GM21360 (cell line): ENCODE results near the gene EFHC1.

Experiments used
- ATAC-seq: cut with Tn5 transposase; IDR thresholded peaks from one replicate; pipeline ENCODE4 v1.9.1; 2021; ENCODE audit warnings: mild to moderate bottlenecking, moderate library complexity; ENCODE audit not compliant: unreplicated experiment

The EFHC1 gene

GRCh38 chr6:52537001-52537753, 117.0 kb downstream of the EFHC1 start:
- peak; percentile 60 for ATAC-seq

GRCh38 chr6:52538252-52538900, 118.2 kb downstream of the EFHC1 start:
- ATAC-seq: no peak

DNA sequence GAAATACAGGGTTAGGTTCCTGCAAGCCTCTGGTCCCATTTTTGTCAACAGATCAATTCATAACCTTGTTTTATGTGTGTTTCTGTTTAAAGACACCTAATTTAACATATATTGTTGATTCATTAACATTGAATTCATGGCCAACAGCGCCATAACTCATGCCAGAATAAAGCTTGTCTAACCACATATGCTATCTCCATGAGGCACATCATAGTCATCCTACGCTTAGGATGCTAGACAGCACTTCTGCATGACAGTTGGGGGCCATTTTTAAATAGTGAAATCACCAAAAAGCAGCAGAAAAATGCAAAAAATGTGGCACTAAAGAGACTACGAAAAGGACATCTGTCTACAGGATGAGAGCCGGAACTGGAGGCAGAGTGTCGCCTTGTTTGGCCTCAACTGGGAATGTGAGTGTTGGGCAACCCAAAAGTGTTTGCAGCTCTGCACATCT, 118.8 kb downstream of the EFHC1 start:
- no peak for ATAC-seq

DNA sequence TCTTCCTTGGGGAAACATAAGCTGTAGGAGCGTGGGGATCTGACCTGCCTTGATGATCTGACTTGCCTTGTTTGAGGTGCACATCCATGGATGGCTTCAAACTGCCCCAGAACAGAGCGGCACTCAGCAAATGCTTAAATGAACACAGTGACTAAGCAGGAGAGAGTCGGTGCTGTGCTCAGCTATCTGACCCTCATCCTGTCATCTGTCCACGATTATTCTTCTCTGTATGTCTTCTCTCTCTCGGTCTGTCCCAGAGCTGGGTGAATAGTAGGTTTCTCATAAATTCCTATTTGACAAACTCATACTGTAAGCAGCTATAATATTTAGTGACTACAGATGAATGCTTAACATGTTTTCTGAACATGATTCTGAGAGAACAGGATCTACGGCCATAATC, 119.5 kb downstream of the EFHC1 start:
- no peak for ATAC-seq

DNA sequence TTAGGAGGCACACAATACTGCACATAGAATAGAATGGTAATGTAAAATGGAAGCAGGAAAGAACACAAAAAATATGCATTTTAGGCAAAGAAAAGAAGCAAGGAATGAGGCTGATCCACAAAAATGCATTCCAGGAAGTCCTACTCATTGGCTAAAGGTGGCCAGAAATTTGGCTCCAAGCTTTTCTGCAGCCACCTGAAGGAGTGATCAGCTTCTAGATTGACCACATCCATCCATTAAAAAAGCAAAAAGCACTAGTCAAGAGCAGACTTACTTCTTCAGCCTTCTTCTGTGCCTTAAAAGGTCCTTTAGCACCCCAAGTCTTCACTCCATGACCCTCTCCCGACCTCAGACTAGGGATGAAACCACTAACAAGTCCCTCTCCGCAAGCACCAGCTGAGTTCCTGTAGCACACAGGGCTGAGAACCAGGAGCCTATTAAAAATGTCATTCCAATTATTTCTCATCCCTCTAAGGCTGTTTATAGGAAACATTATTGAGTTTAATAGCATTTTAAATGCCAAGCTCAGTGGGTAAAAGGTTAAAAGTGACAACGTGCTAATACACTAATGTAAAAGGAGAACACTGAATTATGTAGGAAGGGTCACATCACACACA, 120.3 kb downstream of the EFHC1 start:
- ATAC-seq: no peak

DNA sequence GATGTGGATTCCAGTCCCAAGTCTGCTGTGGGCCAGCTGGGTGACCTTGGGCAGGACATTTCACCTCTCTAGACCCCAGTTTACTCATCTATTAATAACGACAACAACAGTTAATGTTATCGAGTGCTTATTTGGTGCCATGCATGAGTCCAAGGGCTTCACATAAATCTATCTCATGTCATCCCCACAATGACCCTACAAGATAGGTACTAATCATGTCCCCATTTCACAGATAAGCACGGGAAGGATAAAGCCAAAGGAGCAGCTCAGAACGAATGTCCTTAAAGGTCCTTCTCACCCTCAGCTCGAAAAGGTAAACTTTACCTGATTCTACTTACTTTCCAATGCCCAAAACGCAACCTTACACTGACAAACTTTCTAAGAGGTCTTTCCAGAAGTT, 121.0 kb downstream of the EFHC1 start:
- no peak for ATAC-seq

GRCh38 chr6:52543262-52543661, 123.1 kb downstream of the EFHC1 start:
- no peak for ATAC-seq

DNA sequence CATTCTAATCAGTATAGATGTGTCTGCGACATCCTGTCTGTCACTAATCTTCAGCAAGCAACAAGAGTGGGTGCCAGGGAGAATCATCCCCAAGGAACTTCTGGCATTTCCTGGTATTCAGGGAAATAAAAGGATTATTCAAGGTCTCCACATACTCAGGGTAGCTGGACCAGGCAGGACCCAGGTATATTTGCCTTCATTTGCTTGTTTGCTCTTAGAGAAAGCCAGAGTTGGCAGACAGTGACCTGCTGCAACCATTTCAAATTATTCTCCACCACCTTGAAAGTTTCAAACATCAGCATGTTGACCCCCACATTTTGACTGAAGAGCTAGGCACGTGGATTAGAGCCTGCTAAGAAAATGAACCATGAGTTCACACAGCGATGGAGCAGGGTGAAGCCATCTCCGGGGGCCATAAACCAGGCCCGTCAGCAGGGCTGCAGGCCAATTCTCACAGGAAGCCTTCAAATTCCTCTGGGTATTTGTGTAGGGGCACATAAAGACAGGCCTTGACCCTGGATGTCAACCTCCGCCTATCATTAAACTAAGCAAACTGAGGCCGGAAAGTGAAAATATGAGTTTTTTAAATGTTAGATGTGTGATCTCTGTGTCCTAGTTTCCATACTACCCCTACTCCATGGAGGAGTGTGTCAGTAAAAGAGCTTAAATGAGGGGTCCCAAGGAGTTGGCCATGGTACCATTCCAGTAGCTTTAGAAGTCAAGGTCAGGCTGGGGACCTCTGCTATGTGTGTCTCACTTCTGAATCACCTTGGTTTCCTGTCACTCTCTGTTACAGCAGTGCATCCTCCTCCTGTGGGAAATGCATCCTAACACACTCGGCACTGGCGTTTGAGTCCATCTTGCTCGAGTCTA, 123.8 kb downstream of the EFHC1 start:
- ATAC-seq: no peak

DNA sequence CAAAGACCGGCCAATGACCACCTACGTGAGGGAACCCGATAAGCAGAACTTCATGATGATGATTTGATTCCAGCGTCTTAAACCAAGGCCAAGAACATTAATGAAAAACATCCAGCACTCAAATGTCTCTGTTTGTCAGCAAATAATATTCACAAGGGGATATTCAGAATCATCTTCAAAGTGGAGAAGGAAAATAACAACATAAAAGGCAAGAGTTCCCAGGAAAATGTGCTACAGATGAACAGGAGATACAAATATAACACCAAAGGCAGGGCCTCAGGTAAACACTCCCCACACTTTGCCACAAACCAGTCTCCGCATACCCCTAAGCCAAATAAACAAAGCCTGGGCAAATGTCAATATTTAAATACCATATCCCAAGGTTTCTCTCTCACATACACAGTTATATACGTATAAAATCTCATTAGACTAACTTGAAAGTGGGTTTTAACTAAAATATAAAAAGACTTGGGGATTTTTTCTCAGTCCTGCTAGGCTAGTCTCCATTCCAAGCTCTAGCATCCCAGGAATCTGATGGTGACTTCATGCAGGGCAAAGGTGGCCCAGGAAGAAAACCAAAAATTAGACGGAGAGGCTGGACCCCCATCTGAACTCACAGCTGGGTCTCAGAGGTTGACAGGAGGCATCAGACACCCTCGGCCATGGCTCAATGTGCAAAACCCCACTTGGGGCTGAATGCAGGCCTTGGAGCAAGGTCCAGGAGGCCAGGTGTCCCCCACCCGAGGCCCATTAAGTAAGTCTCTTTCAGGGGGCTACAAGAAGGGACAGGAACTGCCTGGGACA, 124.7 kb downstream of the EFHC1 start:
- no peak for ATAC-seq

DNA sequence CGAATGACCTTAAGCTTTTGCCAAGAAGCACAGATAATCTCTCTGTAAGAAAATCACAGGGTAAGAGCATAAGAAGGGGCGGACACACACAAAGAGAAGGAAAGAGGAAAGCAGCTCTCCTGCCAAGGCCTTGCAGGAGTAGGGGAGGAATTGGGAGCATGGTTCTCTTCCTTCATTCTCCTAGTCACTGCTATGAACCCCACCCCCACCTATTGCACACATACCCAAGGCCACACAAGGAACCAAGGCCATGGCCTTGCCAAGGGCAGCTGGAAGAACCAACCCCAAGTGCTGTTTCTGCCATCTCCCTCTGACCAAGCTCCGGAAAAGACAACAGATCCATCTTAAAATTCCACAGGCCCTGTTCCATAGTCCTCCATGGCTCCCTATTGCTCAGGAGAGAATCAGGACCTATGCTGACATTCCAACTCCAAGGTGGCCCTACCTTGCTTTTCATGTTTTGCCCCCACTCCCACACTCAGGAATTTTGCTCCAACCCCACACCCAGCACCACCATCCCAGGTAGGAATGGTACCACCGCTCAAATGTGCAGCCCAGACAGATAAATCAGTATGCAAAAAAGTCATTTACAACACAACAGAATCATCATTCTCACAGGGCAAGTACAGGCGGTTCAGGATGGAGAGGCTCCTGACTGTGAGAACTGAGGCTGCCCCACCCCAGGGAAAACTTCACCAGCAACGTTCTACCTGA, 125.4 kb downstream of the EFHC1 start:
- ATAC-seq: no peak

- ATAC-seq: peak; percentile 45
These were observed 126.0 kb downstream of the EFHC1 start for GRCh38 chr6:52546192-52546591.

- ATAC-seq: peak; percentile 83
These were observed 126.5 kb downstream of the EFHC1 start for GRCh38 chr6:52546678-52547077.

DNA sequence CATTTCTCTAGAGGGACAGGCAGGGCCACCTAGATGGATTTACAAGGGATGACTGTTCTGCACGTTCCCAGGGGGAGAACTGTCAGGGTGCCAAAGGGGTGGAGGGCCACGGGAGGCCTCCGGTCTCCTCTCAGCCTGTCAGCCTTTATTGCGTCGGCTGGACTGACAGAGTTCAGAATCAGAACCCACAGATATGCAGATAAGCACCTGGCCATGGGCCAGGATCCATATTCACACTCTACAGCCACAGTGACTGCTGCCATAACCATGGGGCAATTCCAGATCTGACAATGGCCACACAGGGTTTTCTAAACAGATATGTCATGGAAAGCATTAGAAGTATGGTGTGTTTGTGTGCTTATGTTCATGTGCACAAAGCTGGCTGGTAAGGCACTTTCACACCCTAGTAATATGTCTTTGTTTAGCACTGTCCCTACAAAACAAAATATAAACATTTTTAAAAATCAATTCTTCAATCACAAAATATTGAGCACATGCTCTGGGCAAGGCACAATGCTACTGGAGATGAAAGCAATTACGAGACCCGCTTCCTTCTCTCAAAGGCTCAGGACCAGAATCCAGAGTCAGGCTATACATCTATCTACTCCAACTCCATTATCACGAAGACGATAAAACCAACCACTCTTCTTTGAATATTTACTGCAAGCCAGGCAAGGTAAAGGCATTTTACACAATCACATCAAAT, 127.7 kb downstream of the EFHC1 start:
- no peak for ATAC-seq

DNA sequence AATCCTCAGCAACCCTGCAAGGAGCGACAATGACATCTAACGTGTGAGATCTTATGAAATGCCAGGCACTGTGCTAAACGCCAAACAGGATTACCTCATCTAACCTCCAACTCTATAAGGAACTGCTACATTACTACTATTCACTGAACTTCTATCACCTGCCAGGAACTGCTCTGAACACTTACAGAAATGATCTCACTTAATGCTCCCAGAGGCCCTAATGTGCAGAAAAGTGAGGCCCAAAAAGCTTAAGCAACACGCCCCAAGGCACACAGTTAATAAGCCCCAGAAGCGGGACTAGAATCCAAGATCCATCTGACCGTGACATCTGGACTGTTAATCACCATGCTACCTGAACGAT, 128.2 kb downstream of the EFHC1 start:
- ATAC-seq: no peak

GRCh38 chr6:52548999-52549398, 128.9 kb downstream of the EFHC1 start:
- ATAC-seq: no peak

GRCh38 chr6:52549428-52549827, 129.3 kb downstream of the EFHC1 start:
- no peak for ATAC-seq

GRCh38 chr6:52550014-52550575, 130.0 kb downstream of the EFHC1 start:
- no peak for ATAC-seq

- ATAC-seq: no peak
These were observed 130.7 kb downstream of the EFHC1 start for GRCh38 chr6:52550870-52551269.
